HG03565 (cell line): Measurements from ENCODE around the gene ENAM.
"Not testable (repeated sequence)": the region's sequence is repeated elsewhere in the genome, so short reads cannot be mapped to it uniquely, and the experiment has no call there.

Experiments used
- ATAC-seq: cut with Tn5 transposase; IDR thresholded peaks from one replicate; pipeline ENCODE4 v1.9.1; 2021; ENCODE audit warnings: mild to moderate bottlenecking, moderate library complexity; ENCODE audit not compliant: unreplicated experiment

ENAM gene

GRCh38 chr4:70623323-70623722 lies 5.2 kb upstream of the ENAM start:
- no peak for ATAC-seq

GRCh38 chr4:70624226-70624793 lies 4.2 kb upstream of the ENAM start:
- ATAC-seq, result no peak

GRCh38 chr4:70627620-70628019 lies 924 bp upstream of the ENAM start:
- ATAC-seq, result no peak

GRCh38 chr4:70629469-70630090 lies 1.0 kb downstream of the ENAM start:
- peak; percentile 60 for ATAC-seq

- ATAC-seq, result no peak
Observed at GRCh38 chr4:70630162-70630561, 1.6 kb downstream of the ENAM start.

- no peak for ATAC-seq
Observed at GRCh38 chr4:70632028-70632427, 3.5 kb downstream of the ENAM start.

GRCh38 chr4:70634482-70634881 lies 5.9 kb downstream of the ENAM start:
- no peak for ATAC-seq

- no peak for ATAC-seq
Observed at GRCh38 chr4:70637239-70637913, 8.8 kb downstream of the ENAM start.

GRCh38 chr4:70640192-70640591 lies 11.6 kb downstream of the ENAM start:
- no peak for ATAC-seq

GRCh38 chr4:70650741-70651140 lies 22.2 kb downstream of the ENAM start:
- not testable (repeated sequence) for ATAC-seq

- peak; percentile 36 for ATAC-seq
Observed at GRCh38 chr4:70651864-70652506, 23.4 kb downstream of the ENAM start.

GRCh38 chr4:70654605-70655011 lies 26.1 kb downstream of the ENAM start:
- ATAC-seq, result no peak

GRCh38 chr4:70657326-70657725 lies 28.8 kb downstream of the ENAM start:
- no peak for ATAC-seq

GRCh38 chr4:70658418-70658817 lies 29.9 kb downstream of the ENAM start:
- no peak for ATAC-seq

- no peak for ATAC-seq
Observed at GRCh38 chr4:70660106-70660505, 31.6 kb downstream of the ENAM start.

- ATAC-seq, result peak; percentile 75
Observed at GRCh38 chr4:70661309-70661922, 32.9 kb downstream of the ENAM start.

GRCh38 chr4:70666369-70666768 lies 37.8 kb downstream of the ENAM start, which contains the start of gene JCHAIN:
Gene JCHAIN, minus strand, starts transcription at chr4:70666508. Its CDS starts 18 bp downstream, at chr4:70666490.
- peak; percentile 57 for ATAC-seq

GRCh38 chr4:70667740-70668535 lies 39.4 kb downstream of the ENAM start:
- ATAC-seq, result no peak

- ATAC-seq, result no peak
Observed at GRCh38 chr4:70670332-70671014, 41.9 kb downstream of the ENAM start.

- no peak for ATAC-seq
Observed at GRCh38 chr4:70671091-70671490, 42.5 kb downstream of the ENAM start.
